Keratinocyte (primary cell): ENCODE results near the gene NKX6-1.

ENCODE experiments used
- CTCF ChIP-seq, 3 experiments: IDR thresholded peaks in 1 of 3; conservative IDR thresholded peaks in 1 of 3; optimal IDR thresholded peaks in 1 of 3; 2 replicates in 2 of 3; 3 replicates in 1 of 3; pipeline versions ENCODE3 to v1.5.1; 2011; ENCODE audit warnings: low read length in 3 of 3, mild to moderate bottlenecking in 3 of 3, moderate library complexity in 2 of 3, control low read depth in 1 of 3, inconsistent platforms in 1 of 3; ENCODE audit not compliant: insufficient read depth in 2 of 3; ENCODE audit errors: extremely low read depth in 1 of 3
- EZH2 ChIP-seq: IDR thresholded peaks from one replicate; pipeline ENCODE4 v1.6.1; 2012; ENCODE audit warnings: inconsistent platforms, mild to moderate bottlenecking, low read length, moderate library complexity

GRCh38 chr4:84496706-84497503 lies 2.2 kb downstream of the NKX6-1 start:
- TF ChIP-seq CTCF (optimal IDR thresholded peaks at IDR 0.05 in 1 of 3, IDR thresholded peaks at IDR 0.05 in 1 of 3, conservative IDR thresholded peaks at IDR 0.05 in 1 of 3; ENCODE audit: extremely low read depth in 1 of 3, insufficient read depth in 2 of 3, low read length in 3 of 3) (no peak), EZH2 (peak; percentile 95)
